ENCODE data around the gene CCDC92B.

DNA sequence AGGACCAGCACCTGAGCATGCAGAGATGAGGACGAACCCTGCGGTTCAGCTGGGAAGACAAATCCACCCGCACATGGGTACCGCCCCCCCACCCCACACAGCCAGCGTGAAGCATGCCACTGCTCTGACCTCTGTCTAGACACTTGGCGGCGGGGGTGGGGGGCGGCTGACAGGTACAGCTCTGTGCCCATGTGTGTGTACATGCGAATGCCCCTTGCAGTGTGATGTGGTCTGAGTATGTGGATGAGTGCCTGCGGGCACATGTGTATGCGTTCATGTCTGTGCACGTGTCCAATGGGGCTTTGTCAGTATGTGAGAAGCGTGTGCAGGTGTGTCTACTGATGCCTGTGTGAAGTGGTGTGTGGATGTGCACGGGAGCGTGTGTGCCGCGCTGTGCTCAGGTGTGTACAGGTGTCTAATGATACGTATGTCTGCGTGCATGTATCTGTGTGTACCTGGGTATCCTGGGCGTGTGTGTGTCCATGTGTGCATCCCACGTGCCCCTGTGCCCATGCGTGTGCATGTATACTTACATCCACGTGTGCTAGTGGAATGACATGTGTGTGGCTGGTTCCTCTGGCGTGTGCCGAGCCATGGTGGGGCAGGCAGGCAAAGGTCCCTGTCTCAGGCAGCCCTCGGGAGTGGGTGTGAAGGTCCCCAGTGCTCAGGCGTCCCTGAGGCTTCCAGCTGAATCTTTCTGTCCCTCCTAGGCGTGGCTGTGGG is 46.1 kb upstream of the CCDC92B start:
- TF ChIP-seq, protein P1, sequence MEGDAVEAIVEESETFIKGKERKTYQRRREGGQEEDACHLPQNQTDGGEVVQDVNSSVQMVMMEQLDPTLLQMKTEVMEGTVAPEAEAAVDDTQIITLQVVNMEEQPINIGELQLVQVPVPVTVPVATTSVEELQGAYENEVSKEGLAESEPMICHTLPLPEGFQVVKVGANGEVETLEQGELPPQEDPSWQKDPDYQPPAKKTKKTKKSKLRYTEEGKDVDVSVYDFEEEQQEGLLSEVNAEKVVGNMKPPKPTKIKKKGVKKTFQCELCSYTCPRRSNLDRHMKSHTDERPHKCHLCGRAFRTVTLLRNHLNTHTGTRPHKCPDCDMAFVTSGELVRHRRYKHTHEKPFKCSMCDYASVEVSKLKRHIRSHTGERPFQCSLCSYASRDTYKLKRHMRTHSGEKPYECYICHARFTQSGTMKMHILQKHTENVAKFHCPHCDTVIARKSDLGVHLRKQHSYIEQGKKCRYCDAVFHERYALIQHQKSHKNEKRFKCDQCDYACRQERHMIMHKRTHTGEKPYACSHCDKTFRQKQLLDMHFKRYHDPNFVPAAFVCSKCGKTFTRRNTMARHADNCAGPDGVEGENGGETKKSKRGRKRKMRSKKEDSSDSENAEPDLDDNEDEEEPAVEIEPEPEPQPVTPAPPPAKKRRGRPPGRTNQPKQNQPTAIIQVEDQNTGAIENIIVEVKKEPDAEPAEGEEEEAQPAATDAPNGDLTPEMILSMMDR (IDR thresholded peaks at IDR 0.05): no peak
- TF ChIP-seq POLR2A (IDR thresholded peaks at IDR 0.05) (no peak), POLR2AphosphoS5 (IDR thresholded peaks at IDR 0.05) (no peak)

Measured in transverse colon (tissue), 4 donors.